Measurements from ENCODE around the gene SPCS3.
"Not testable (repeated sequence)": the region's sequence is repeated elsewhere in the genome, so short reads cannot be mapped to it uniquely, and the experiment has no call there.

The SPCS3 gene

GRCh38 chr4:176319704-176320339, at the start of gene SPCS3:
Gene SPCS3, plus strand, starts transcription at chr4:176319966. Its CDS starts 111 bp downstream, at chr4:176320077.
- in situ Hi-C loops (cut with MboI; ENCODE audit: low sequenced_read_pairs) = no loop called here

- in situ Hi-C loops (cut with MboI; ENCODE audit: low sequenced_read_pairs) = no loop called here
Measured at GRCh38 chr4:176270669-176271068, 49.1 kb upstream of the SPCS3 start.

GRCh38 chr4:176271749-176272148, 48.0 kb upstream of the SPCS3 start:
- in situ Hi-C loops (cut with MboI; ENCODE audit: low sequenced_read_pairs) = no loop called here

- in situ Hi-C loops (cut with MboI; ENCODE audit: low sequenced_read_pairs) = no loop called here
Measured at GRCh38 chr4:176272799-176273198, 47.0 kb upstream of the SPCS3 start.

GRCh38 chr4:176273736-176274135, 46.0 kb upstream of the SPCS3 start:
- in situ Hi-C loops (cut with MboI; ENCODE audit: low sequenced_read_pairs) = no loop called here

GRCh38 chr4:176274441-176274840, 45.3 kb upstream of the SPCS3 start:
- in situ Hi-C loops (cut with MboI; ENCODE audit: low sequenced_read_pairs) = no loop called here

GRCh38 chr4:176276710-176277109, 43.1 kb upstream of the SPCS3 start:
- in situ Hi-C loops (cut with MboI; ENCODE audit: low sequenced_read_pairs) = no loop called here

GRCh38 chr4:176277162-176277904, 42.4 kb upstream of the SPCS3 start:
- in situ Hi-C loops (cut with MboI; ENCODE audit: low sequenced_read_pairs) = no loop called here

- in situ Hi-C loops (cut with MboI; ENCODE audit: low sequenced_read_pairs) = not testable (repeated sequence)
Measured at GRCh38 chr4:176279560-176279959, 40.2 kb upstream of the SPCS3 start.

GRCh38 chr4:176286728-176287127, 33.0 kb upstream of the SPCS3 start:
- in situ Hi-C loops (cut with MboI; ENCODE audit: low sequenced_read_pairs) = no loop called here

GRCh38 chr4:176287546-176287945, 32.2 kb upstream of the SPCS3 start:
- in situ Hi-C loops (cut with MboI; ENCODE audit: low sequenced_read_pairs) = no loop called here

- in situ Hi-C loops (cut with MboI; ENCODE audit: low sequenced_read_pairs) = no loop called here
Measured at GRCh38 chr4:176288020-176288419, 31.7 kb upstream of the SPCS3 start.

- in situ Hi-C loops (cut with MboI; ENCODE audit: low sequenced_read_pairs) = no loop called here
Measured at GRCh38 chr4:176289561-176289960, 30.2 kb upstream of the SPCS3 start.

- in situ Hi-C loops (cut with MboI; ENCODE audit: low sequenced_read_pairs) = no loop called here
Measured at GRCh38 chr4:176290520-176290919, 29.2 kb upstream of the SPCS3 start.

GRCh38 chr4:176291748-176292147, 28.0 kb upstream of the SPCS3 start:
- in situ Hi-C loops (cut with MboI; ENCODE audit: low sequenced_read_pairs) = no loop called here

- in situ Hi-C loops (cut with MboI; ENCODE audit: low sequenced_read_pairs) = no loop called here
Measured at GRCh38 chr4:176292920-176293319, 26.8 kb upstream of the SPCS3 start.

- in situ Hi-C loops (cut with MboI; ENCODE audit: low sequenced_read_pairs) = no loop called here
Measured at GRCh38 chr4:176293660-176294059, 26.1 kb upstream of the SPCS3 start.

GRCh38 chr4:176295907-176296306, 23.9 kb upstream of the SPCS3 start:
- in situ Hi-C loops (cut with MboI; ENCODE audit: low sequenced_read_pairs) = not testable (repeated sequence)

- in situ Hi-C loops (cut with MboI; ENCODE audit: low sequenced_read_pairs) = no loop called here
Measured at GRCh38 chr4:176298664-176299063, 21.1 kb upstream of the SPCS3 start.

- in situ Hi-C loops (cut with MboI; ENCODE audit: low sequenced_read_pairs) = no loop called here
Measured at GRCh38 chr4:176300036-176300435, 19.7 kb upstream of the SPCS3 start.

GRCh38 chr4:176300565-176300964, 19.2 kb upstream of the SPCS3 start:
- in situ Hi-C loops (cut with MboI; ENCODE audit: low sequenced_read_pairs) = no loop called here
